ENCODE data around the gene SNX18. TPM values are rescaled to one million over a fixed set of nuclear protein-coding genes. Genes with fewer than 3 reads are reported as not detected.

Gene SNX18, protein sequence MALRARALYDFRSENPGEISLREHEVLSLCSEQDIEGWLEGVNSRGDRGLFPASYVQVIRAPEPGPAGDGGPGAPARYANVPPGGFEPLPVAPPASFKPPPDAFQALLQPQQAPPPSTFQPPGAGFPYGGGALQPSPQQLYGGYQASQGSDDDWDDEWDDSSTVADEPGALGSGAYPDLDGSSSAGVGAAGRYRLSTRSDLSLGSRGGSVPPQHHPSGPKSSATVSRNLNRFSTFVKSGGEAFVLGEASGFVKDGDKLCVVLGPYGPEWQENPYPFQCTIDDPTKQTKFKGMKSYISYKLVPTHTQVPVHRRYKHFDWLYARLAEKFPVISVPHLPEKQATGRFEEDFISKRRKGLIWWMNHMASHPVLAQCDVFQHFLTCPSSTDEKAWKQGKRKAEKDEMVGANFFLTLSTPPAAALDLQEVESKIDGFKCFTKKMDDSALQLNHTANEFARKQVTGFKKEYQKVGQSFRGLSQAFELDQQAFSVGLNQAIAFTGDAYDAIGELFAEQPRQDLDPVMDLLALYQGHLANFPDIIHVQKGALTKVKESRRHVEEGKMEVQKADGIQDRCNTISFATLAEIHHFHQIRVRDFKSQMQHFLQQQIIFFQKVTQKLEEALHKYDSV
- total RNA-seq, result 25.0 and 35.6 TPM in 2 replicates

DNA sequence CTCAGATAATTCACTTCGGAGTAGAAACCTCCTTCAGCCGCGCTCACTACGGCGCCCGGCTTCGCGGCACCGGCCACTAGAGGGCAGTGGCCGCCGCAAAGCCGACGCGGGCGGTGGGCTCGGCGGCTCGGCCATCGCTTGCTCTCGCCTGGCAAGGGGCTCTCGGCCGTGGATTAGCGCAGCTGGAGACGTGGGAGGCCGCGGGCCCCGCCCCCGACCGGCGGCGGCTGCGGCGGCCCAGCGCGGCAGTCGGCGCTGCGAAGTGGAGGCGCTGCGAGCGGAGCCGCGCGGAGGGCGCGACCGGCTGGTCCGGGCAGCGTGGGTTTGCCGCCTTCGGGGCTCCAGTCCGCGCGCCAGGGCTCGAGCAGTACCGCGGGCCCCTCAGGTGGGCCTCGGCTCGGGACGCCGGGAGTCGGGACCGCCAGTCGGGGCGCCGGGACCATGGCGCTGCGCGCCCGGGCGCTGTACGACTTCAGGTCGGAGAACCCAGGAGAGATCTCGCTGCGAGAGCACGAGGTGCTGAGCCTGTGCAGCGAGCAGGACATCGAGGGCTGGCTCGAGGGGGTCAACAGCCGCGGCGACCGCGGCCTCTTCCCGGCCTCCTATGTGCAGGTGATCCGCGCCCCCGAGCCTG, at the start of gene SNX18:
Gene SNX18, plus strand, starts transcription at position 248 of the 634 bp plus-strand sequence. Its CDS starts 194 bp downstream, at position 442.

Other genes with a start within 250 kb of the SNX18 start
- 19.9 and 22.3 TPM in 2 replicates for gene ARL15, start 207.2 kb upstream of the SNX18 start, total RNA-seq
- gene HSPB3, start 62.1 kb upstream of the SNX18 start, total RNA-seq, result 0.30 TPM in 1 of 2 replicates, not detected in the other